ENCODE data around the gene SLC12A6. TPM values are rescaled to one million over a fixed set of nuclear protein-coding genes. Genes with fewer than 3 reads are reported as not detected.
"Not testable (repeated sequence)": the region's sequence is repeated elsewhere in the genome, so short reads cannot be mapped to it uniquely, and the experiment has no call there.

SLC12A6 gene
- total RNA-seq (19.6 and 44.3 TPM in 2 replicates), polyA plus RNA-seq (12.0 and 24.4 TPM in 2 replicates)

DNA sequence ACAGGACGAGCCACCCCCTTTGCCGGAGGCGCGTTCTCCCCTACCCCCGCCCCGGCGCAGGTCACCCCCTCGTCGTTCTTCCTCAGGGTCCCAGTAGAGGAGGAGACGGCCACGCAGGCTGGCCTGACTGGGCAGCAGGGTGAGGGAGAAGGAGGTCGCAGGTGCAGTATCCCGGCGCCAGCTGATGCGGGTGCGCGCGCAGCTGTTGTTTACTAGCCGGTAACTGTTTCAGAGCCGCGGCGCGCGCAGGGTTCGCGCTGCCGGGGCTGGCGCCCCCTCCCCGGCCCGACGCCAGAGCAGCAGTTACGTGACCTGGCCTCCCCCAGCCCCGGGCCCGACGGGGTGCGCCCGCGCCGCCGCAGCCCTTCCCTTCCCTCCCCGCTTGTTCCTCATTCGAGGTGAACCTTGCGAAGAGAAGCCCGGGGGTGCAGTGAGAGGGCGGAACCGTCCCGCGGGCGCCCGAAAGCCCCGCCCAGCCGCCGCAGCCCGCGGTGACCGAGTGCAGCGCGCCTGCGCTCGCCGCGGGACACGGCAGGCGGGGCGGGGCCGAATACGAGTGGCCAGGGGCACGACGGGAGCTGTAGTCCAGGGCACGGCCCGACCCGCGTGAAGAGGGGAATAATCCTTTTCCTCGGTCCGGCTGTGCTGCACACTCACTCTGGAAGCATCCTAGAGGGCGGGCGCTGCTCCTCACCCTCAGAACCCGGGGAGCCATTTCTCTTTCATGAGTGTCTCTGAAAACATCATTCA is at the start of gene SLC12A6:
Gene SLC12A6 (minus strand): TSS at position 225 of the 750 bp plus-strand sequence. CDS start 1,101 bp downstream, outside the sequence.
- Histone ChIP-seq H3K4me1 (ENCODE audit: low read depth) (peaks cover 22% of the 10 kb centered on the region), H3K27me3 (no peaks in the 10 kb centered on the region), H3K4me3 (peak within 1 kb of the TSS; percentile 92), H3K36me3 (no peaks in the 10 kb centered on the region), H3K27ac (peak within 1 kb of the TSS; percentile 93), H3K9me3 (ENCODE audit: low read depth) (no peaks in the 10 kb centered on the region)
- TF ChIP-seq, protein P1, sequence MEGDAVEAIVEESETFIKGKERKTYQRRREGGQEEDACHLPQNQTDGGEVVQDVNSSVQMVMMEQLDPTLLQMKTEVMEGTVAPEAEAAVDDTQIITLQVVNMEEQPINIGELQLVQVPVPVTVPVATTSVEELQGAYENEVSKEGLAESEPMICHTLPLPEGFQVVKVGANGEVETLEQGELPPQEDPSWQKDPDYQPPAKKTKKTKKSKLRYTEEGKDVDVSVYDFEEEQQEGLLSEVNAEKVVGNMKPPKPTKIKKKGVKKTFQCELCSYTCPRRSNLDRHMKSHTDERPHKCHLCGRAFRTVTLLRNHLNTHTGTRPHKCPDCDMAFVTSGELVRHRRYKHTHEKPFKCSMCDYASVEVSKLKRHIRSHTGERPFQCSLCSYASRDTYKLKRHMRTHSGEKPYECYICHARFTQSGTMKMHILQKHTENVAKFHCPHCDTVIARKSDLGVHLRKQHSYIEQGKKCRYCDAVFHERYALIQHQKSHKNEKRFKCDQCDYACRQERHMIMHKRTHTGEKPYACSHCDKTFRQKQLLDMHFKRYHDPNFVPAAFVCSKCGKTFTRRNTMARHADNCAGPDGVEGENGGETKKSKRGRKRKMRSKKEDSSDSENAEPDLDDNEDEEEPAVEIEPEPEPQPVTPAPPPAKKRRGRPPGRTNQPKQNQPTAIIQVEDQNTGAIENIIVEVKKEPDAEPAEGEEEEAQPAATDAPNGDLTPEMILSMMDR (IDR thresholded peaks at IDR 0.05; ENCODE audit: low read depth, low read length) = no peak
- peak; percentile 95 for DNase-seq (ENCODE audit: low read depth in 1 of 2, low spot score in 1 of 2)

DNA sequence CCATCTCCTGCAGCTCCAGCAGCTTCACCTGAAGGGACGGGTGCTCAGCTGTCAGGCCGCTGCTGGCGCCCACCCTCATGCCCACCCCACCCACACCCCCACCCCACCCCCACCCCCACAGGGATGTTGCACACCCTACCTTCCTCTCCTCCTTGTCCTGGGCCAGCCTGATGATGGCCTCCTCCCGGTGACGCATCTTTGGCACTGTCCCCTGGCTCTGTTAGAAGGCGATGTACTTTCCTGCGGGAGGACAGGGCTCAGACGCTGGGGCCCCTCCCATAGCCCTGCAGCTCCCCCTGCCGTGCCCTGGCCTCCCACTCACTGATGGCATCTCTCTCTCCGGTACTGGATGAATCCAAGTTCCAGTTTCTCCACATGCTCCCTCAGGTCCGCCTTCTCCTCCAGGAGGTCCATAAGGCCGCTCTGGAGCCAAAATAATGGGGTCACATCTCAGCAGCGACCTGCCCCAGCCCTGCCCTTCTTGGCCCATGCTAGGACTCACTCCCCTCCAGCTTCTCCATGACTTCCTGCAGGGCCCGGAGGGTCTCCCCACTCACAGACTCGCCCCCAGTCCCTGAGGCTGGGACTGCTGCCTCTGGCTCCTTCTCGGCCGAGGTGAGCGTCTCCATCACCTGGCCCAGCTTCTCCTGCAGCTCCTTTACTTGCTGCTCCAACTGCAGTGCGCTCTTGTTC is 44.4 kb upstream of the SLC12A6 start:
- H3K4me1 ChIP-seq (ENCODE audit: low read depth); DNase-seq (ENCODE audit: low read depth in 1 of 2, low spot score in 1 of 2); H3K27ac ChIP-seq; H3K36me3 ChIP-seq; H3K9me3 ChIP-seq (ENCODE audit: low read depth); H3K4me3 ChIP-seq; H3K27me3 ChIP-seq: not testable (repeated sequence)

DNA sequence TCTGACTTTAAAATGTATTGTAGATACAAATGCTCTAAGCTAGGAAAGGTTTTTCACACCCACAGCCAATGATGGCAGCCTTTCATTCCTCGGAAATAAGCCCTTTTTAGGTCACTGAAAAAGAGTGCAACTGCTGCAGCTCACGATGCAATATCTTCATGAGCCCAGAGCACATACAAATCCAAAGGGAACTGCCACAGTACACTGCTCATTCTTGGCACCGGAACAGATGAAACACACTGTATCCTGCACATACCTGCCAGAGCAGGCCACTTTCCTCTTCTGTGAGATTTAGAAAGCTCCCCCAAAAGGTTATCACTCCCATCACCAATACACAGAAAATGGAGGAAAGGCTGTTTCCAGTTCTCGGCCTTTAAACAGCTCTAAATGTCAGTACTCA is 42.9 kb upstream of the SLC12A6 start:
- not testable (repeated sequence) for H3K4me3 ChIP-seq; H3K9me3 ChIP-seq (ENCODE audit: low read depth); H3K27me3 ChIP-seq; DNase-seq (ENCODE audit: low read depth in 1 of 2, low spot score in 1 of 2); H3K4me1 ChIP-seq (ENCODE audit: low read depth); H3K36me3 ChIP-seq; H3K27ac ChIP-seq

DNA sequence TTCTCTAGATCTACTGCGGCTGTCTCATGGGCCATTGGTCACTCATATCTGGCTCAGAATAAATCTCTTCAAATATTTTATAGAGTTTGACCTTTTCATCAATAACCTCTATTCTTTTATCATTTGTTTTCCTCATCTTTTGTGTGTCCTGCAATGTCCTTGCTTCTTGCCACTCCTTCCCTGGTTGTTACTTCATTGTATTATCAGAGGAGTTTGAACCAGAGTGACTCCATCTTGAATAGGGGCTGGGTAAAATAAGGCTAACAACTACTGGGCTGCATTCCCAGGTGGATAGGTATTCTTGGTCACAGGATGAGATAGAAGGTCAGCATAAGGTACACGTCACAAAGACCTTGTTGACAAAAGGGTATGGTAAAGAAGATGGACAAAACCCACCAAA is 39.3 kb upstream of the SLC12A6 start:
- Histone ChIP-seq H3K36me3 (peaks cover 5% of the 10 kb centered on the region), H3K4me3 (no peak overlapping the region), H3K27me3 (no peaks in the 10 kb centered on the region), H3K4me1 (ENCODE audit: low read depth) (no peaks in the 10 kb centered on the region), H3K27ac (no peak overlapping the region), H3K9me3 (ENCODE audit: low read depth) (no peaks in the 10 kb centered on the region)
- TF ChIP-seq, protein P1 (IDR thresholded peaks at IDR 0.05; ENCODE audit: low read depth, low read length) = no peak
- no peak for DNase-seq (ENCODE audit: low read depth in 1 of 2, low spot score in 1 of 2)

DNA sequence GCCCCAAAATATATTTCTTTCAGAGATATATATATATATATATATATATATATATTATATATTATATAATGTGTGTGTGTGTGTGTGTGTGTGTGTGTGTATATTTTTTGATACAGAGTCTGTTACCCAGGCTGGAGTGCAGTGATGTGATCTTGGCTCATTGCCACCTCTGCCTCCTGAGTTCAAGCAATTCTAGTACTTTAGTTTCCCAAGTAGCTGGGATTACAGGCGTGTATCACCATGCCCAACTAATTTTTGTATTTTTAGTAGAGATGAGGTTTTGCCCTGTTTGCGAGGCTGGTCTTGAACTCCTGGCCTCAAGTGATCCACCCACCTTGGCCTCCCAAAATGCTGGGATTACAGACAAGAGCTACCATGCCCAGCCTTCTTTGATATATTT is 38.0 kb upstream of the SLC12A6 start:
- not testable (repeated sequence) for H3K4me1 ChIP-seq (ENCODE audit: low read depth); H3K36me3 ChIP-seq; DNase-seq (ENCODE audit: low read depth in 1 of 2, low spot score in 1 of 2); H3K4me3 ChIP-seq; H3K27ac ChIP-seq; H3K27me3 ChIP-seq; H3K9me3 ChIP-seq (ENCODE audit: low read depth)

DNA sequence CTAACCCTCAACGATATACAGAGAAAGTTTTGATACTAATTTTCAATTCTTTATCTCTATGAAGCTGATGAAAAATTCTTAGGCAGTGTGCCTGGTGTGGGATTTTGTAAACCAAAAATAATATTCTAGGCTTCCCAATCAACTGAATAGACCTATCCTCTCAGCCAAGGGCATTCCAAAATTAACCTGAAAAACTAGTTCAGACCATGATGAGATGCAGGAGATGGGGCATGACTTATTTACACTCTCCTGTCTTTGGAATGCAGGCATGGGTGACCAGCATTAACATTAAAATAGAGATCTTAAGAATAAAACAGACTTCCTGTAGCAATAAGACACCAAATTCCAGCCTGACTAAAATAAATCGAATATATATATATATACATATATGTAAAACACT is 37.2 kb upstream of the SLC12A6 start:
- TF ChIP-seq, protein P1 (IDR thresholded peaks at IDR 0.05; ENCODE audit: low read depth, low read length) = no peak
- Histone ChIP-seq H3K27me3 (no peaks in the 10 kb centered on the region), H3K4me1 (ENCODE audit: low read depth) (no peaks in the 10 kb centered on the region), H3K4me3 (no peak overlapping the region), H3K27ac (no peak overlapping the region), H3K36me3 (no peaks in the 10 kb centered on the region), H3K9me3 (ENCODE audit: low read depth) (no peaks in the 10 kb centered on the region)
- no peak for DNase-seq (ENCODE audit: low read depth in 1 of 2, low spot score in 1 of 2)

DNA sequence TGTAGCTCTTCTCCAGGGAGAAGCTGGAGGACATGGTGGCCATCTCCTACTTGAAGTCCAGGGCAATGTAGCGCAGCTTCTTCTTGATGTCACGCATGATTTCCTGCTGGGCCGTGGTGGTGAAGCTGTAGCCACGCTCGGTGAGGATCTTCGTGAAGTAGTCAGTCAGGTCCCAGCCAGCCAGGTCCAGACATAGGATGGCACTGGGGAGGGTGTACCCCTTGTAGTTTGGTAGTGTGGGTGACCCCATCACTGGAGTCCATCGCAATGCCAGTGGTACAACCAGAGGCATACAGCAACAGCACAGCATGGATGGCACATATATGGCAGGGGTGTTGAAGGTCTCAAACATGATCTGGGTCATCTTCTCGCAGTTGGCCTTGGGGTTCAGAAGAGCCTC is 36.4 kb upstream of the SLC12A6 start:
- H3K27me3 ChIP-seq = no peaks in the 10 kb centered on the region
- TF ChIP-seq, protein P1 (IDR thresholded peaks at IDR 0.05; ENCODE audit: low read depth, low read length) = no peak
- H3K9me3 ChIP-seq (ENCODE audit: low read depth) = no peaks in the 10 kb centered on the region
- H3K4me1 ChIP-seq (ENCODE audit: low read depth) = no peaks in the 10 kb centered on the region
- no peak for DNase-seq (ENCODE audit: low read depth in 1 of 2, low spot score in 1 of 2)
- no peak overlapping the region for H3K27ac ChIP-seq
- no peak overlapping the region for H3K4me3 ChIP-seq
- no peaks in the 10 kb centered on the region for H3K36me3 ChIP-seq
